Keratinocyte (primary cell): ENCODE results near the gene ADAMTS17. TPM values are rescaled to one million over a fixed set of nuclear protein-coding genes. Genes with fewer than 3 reads are reported as not detected.

ENCODE experiments used
- DNase-seq: peaks from one replicate; pipeline ENCODE4 v3.0.0-alpha.2; 2011; ENCODE audit warnings: low read depth, missing footprints, low spot score
- FAIRE-seq: peaks from 2 replicates; lab custom pipeline; 2011; peaks lifted over from hg19 to GRCh38; lab: Jason Lieb, UNC
- H2AFZ ChIP-seq: 2 replicates; pipeline ENCODE4 v1.6.0; 2012; ENCODE audit warnings: low read length, control low read depth, inconsistent platforms; ENCODE audit not compliant: control insufficient read depth
- H3K27ac ChIP-seq: 2 replicates; pipeline ENCODE4 v1.5.1; 2011; ENCODE audit warnings: low read length; ENCODE audit not compliant: control insufficient read depth, insufficient read depth
- H3K27me3 ChIP-seq: 3 replicates; pipeline ENCODE4 v1.6.0; 2011; ENCODE audit warnings: low read length; ENCODE audit not compliant: control insufficient read depth, insufficient read depth; ENCODE audit errors: extremely low read depth
- H3K36me3 ChIP-seq, 2 experiments: 2 replicates in 1 of 2; 3 replicates in 1 of 2; pipeline ENCODE4 v1.5.1; 2011; ENCODE audit warnings: low read length in 2 of 2, mild to moderate bottlenecking in 1 of 2; ENCODE audit not compliant: control insufficient read depth in 2 of 2, insufficient read depth in 2 of 2; ENCODE audit errors: extremely low read depth in 1 of 2
- H3K4me1 ChIP-seq: 3 replicates; pipeline ENCODE4 v1.5.1; 2011; ENCODE audit warnings: low read length; ENCODE audit not compliant: control insufficient read depth, insufficient read depth; ENCODE audit errors: extremely low read depth
- H3K4me2 ChIP-seq: 3 replicates; pipeline ENCODE4 v1.6.0; 2011; ENCODE audit warnings: low read depth, low read length; ENCODE audit not compliant: control insufficient read depth, insufficient read depth; ENCODE audit errors: extremely low read depth
- H3K4me3 ChIP-seq, 3 experiments: fragments of 200-600 bp in 1 of 3; sonication (generic) in 1 of 3; 2 replicates in 2 of 3; 3 replicates in 1 of 3; pipeline ENCODE4 v1.5.1; 2011 to 2016; ENCODE audit warnings: low read length in 3 of 3, mild to moderate bottlenecking in 3 of 3, control low read depth in 2 of 3, inconsistent platforms in 1 of 3, low read depth in 1 of 3, mixed read lengths in 1 of 3, mixed run types in 1 of 3, moderate library complexity in 1 of 3; ENCODE audit not compliant: control insufficient read depth in 2 of 3, insufficient read depth in 2 of 3; ENCODE audit errors: extremely low read depth in 1 of 3
- H3K79me2 ChIP-seq: 2 replicates; pipeline ENCODE4 v1.6.0; 2012; ENCODE audit warnings: low read length; ENCODE audit not compliant: control insufficient read depth, insufficient read depth
- H3K9ac ChIP-seq: 3 replicates; pipeline ENCODE4 v1.6.0; 2011; ENCODE audit warnings: low read length; ENCODE audit not compliant: control insufficient read depth, insufficient read depth; ENCODE audit errors: extremely low read depth
- H3K9me1 ChIP-seq: 3 replicates; pipeline ENCODE4 v1.6.0; 2011; ENCODE audit warnings: low read length; ENCODE audit not compliant: control insufficient read depth, insufficient read depth; ENCODE audit errors: extremely low read depth
- H3K9me3 ChIP-seq: 2 replicates; pipeline ENCODE4 v1.5.1; 2012; ENCODE audit warnings: low read depth, low read length; ENCODE audit not compliant: control insufficient read depth
- H4K20me1 ChIP-seq: 3 replicates; pipeline ENCODE4 v1.6.0; 2011; ENCODE audit warnings: low read length; ENCODE audit not compliant: control insufficient read depth, insufficient read depth; ENCODE audit errors: extremely low read depth
- CTCF ChIP-seq, 3 experiments: IDR thresholded peaks in 1 of 3; conservative IDR thresholded peaks in 1 of 3; optimal IDR thresholded peaks in 1 of 3; 2 replicates in 2 of 3; 3 replicates in 1 of 3; pipeline versions ENCODE3 to v1.5.1; 2011; ENCODE audit warnings: low read length in 3 of 3, mild to moderate bottlenecking in 3 of 3, moderate library complexity in 2 of 3, control low read depth in 1 of 3, inconsistent platforms in 1 of 3; ENCODE audit not compliant: insufficient read depth in 2 of 3; ENCODE audit errors: extremely low read depth in 1 of 3
- EZH2 ChIP-seq: IDR thresholded peaks from one replicate; pipeline ENCODE4 v1.6.1; 2012; ENCODE audit warnings: inconsistent platforms, mild to moderate bottlenecking, low read length, moderate library complexity
- dilution Hi-C: fragments of 300-500 bp; cut with MboI; formaldehyde crosslinking; loops from one replicate; pipeline ENCODE4 v1.7.0; 2020; ENCODE audit warnings: low sequenced_read_pairs; ENCODE audit not compliant: extremely low pct_ligation_motif_present
- polyA plus RNA-seq, 5 experiments: library from polyadenylated mRNA; depleted of rRNA in 3 of 5; stranded (reverse) in 3 of 5; stranded (forward) in 1 of 5; unstranded in 1 of 5; fragments of >200 nt; gene quantifications; 1 replicate in 1 of 5; 2 replicates in 3 of 5; 3 replicates in 1 of 5; pipeline versions ENCODE4 v1.2.1 to v1.2.3, GENCODE V29; 2011 to 2012; ENCODE audit warnings: missing spikeins in 2 of 5, low read depth in 1 of 5, low replicate concordance in 1 of 5

Gene ADAMTS17
- polyA plus RNA-seq, 1 donor (not counting 4 experiments of a cell fraction or from before 2014, with no cell fraction given) = 0.18 TPM

- Histone ChIP-seq H3K36me3 (no peaks in the 10 kb centered on the region), H3K4me3 (no peak overlapping the region), H3K4me2 (no peak overlapping the region), H2AFZ (no peak overlapping the region), H3K9ac (no peak overlapping the region), H3K79me2 (no peaks in the 10 kb centered on the region), H4K20me1 (no peaks in the 10 kb centered on the region), H3K4me1 (no peaks in the 10 kb centered on the region), H3K27ac (no peak overlapping the region), H3K27me3 (peaks cover 6% of the 10 kb centered on the region), H3K9me1 (no peaks in the 10 kb centered on the region), H3K9me3 (no peaks in the 10 kb centered on the region)
- DNase-seq (no peak), FAIRE-seq (no peak)
- dilution Hi-C loops = no loop called here
- TF ChIP-seq EZH2 (no peak), CTCF (optimal IDR thresholded peaks at IDR 0.05 in 1 of 3, IDR thresholded peaks at IDR 0.05 in 1 of 3, conservative IDR thresholded peaks at IDR 0.05 in 1 of 3; ENCODE audit: extremely low read depth in 1 of 3, insufficient read depth in 2 of 3, low read length in 3 of 3) (no peak)
Measured at GRCh38 chr15:100007609-100008008, 334.2 kb downstream of the ADAMTS17 start.

- dilution Hi-C loops = no loop called here
- Histone ChIP-seq H3K4me1 (no peaks in the 10 kb centered on the region), H3K79me2 (no peaks in the 10 kb centered on the region), H3K9ac (no peak overlapping the region), H3K27me3 (peaks cover 6% of the 10 kb centered on the region), H3K27ac (no peak overlapping the region), H4K20me1 (no peaks in the 10 kb centered on the region), H3K36me3 (no peaks in the 10 kb centered on the region), H3K4me3 (no peak overlapping the region), H2AFZ (no peak overlapping the region), H3K4me2 (no peak overlapping the region), H3K9me3 (no peaks in the 10 kb centered on the region), H3K9me1 (no peaks in the 10 kb centered on the region)
- FAIRE-seq (no peak), DNase-seq (no peak)
- no peak for TF ChIP-seq EZH2
- TF ChIP-seq CTCF (optimal IDR thresholded peaks at IDR 0.05 in 1 of 3, IDR thresholded peaks at IDR 0.05 in 1 of 3, conservative IDR thresholded peaks at IDR 0.05 in 1 of 3; ENCODE audit: extremely low read depth in 1 of 3, insufficient read depth in 2 of 3, low read length in 3 of 3) = no peak
Measured at GRCh38 chr15:100005715-100006114, 336.1 kb downstream of the ADAMTS17 start.
